Breast epithelium (tissue), 4 donors: Measurements from ENCODE around the gene NPAS4. TPM values are rescaled to one million over a fixed set of nuclear protein-coding genes. Genes with fewer than 3 reads are reported as not detected.
"Not testable (repeated sequence)": the region's sequence is repeated elsewhere in the genome, so short reads cannot be mapped to it uniquely, and the experiment has no call there.

Experiments used
- DNase-seq, 2 donors: peaks; one replicate each; pipeline ENCODE4 v3.0.0-alpha.2; 2019; ENCODE audit warnings: low spot score in 2 of 2
- H3K27ac ChIP-seq, 2 donors: fragments of 200-600 bp; sonication (generic) in 1 of 2; one replicate each; pipeline ENCODE4 v1.5.1; 2016 to 2019; ENCODE audit warnings: mild to moderate bottlenecking in 1 of 2
- H3K27me3 ChIP-seq, 2 donors: fragments of 200-600 bp; sonication (generic) in 1 of 2; one replicate each; pipeline versions ENCODE4 v1.5.1 to v1.6.0; 2017 to 2019; ENCODE audit warnings: control low read depth in 1 of 2, mild to moderate bottlenecking in 1 of 2
- H3K36me3 ChIP-seq: fragments of 200-600 bp; one replicate; pipeline ENCODE4 v1.5.1; 2019
- H3K4me1 ChIP-seq, 2 donors: fragments of 200-600 bp; sonication (generic); one replicate each; pipeline ENCODE4 v1.5.1; 2016 to 2019; ENCODE audit warnings: control low read depth in 1 of 2
- H3K4me3 ChIP-seq, 3 donors: fragments of 200-600 bp; sonication (generic); 1 replicate in 2 of 3; 2 replicates in 1 of 3; pipeline ENCODE4 v1.5.1; 2016 to 2019; ENCODE audit warnings: mild to moderate bottlenecking in 3 of 3, moderate library complexity in 2 of 3
- H3K9me3 ChIP-seq, 2 donors: fragments of 200-600 bp; sonication (generic) in 1 of 2; one replicate each; pipeline ENCODE4 v1.5.1; 2016 to 2019; ENCODE audit warnings: control low read depth in 1 of 2
- POLR2A ChIP-seq: fragments of 450-650 bp; IDR thresholded peaks from one replicate; pipeline ENCODE4 v1.6.1; 2016; ENCODE audit warnings: antibody characterized with exemption, mild to moderate bottlenecking, moderate library complexity
- POLR2AphosphoS5 ChIP-seq, 3 donors: sonication (generic); formaldehyde crosslinking; IDR thresholded peaks; one replicate each; pipeline ENCODE4 v1.6.1; 2017; ENCODE audit warnings: antibody characterized with exemption in 3 of 3
- intact Hi-C: fragments of 100-400 bp; cut with DNase I; formaldehyde crosslinking; loops from one replicate; pipeline ENCODE4 v1.15.1; 2023; ENCODE audit warnings: low total_unique reads
- total RNA-seq, 3 donors: library from RNA; depleted of rRNA; stranded (reverse); fragments of >200 nt; gene quantifications; one replicate each; pipeline ENCODE4 v1.1.0, GENCODE V29; 2016
- TF ChIP-seq, protein P1 (sequence below), 3 donors: fragments of 450-650 bp; IDR thresholded peaks; one replicate each; pipeline ENCODE4 v1.5.1; 2016 to 2017; ENCODE audit warnings: antibody characterized with exemption in 3 of 3, mild to moderate bottlenecking in 3 of 3, moderate library complexity in 3 of 3

The NPAS4 gene
- total RNA-seq, 3 donors from 2014 or later = not detected

- H3K9me3 ChIP-seq = no peaks in the 10 kb centered on the region
- H3K4me3 ChIP-seq = no peak overlapping the region
- H3K27me3 ChIP-seq = no peaks in the 10 kb centered on the region
- H3K27ac ChIP-seq = no peak overlapping the region
- intact Hi-C loops = no loop called here
- H3K36me3 ChIP-seq = no peaks in the 10 kb centered on the region
- no peak for TF ChIP-seq POLR2AphosphoS5 (IDR thresholded peaks at IDR 0.05)
- TF ChIP-seq, protein P1, sequence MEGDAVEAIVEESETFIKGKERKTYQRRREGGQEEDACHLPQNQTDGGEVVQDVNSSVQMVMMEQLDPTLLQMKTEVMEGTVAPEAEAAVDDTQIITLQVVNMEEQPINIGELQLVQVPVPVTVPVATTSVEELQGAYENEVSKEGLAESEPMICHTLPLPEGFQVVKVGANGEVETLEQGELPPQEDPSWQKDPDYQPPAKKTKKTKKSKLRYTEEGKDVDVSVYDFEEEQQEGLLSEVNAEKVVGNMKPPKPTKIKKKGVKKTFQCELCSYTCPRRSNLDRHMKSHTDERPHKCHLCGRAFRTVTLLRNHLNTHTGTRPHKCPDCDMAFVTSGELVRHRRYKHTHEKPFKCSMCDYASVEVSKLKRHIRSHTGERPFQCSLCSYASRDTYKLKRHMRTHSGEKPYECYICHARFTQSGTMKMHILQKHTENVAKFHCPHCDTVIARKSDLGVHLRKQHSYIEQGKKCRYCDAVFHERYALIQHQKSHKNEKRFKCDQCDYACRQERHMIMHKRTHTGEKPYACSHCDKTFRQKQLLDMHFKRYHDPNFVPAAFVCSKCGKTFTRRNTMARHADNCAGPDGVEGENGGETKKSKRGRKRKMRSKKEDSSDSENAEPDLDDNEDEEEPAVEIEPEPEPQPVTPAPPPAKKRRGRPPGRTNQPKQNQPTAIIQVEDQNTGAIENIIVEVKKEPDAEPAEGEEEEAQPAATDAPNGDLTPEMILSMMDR (IDR thresholded peaks at IDR 0.05) = peak; percentile 26 to 54 (median 50)
- H3K4me1 ChIP-seq = no peaks in the 10 kb centered on the region
- peak in 1 of 2 donors; percentile 72 for DNase-seq
Observed at GRCh38 chr11:66429983-66430602, 9.3 kb downstream of the NPAS4 start.

DNA sequence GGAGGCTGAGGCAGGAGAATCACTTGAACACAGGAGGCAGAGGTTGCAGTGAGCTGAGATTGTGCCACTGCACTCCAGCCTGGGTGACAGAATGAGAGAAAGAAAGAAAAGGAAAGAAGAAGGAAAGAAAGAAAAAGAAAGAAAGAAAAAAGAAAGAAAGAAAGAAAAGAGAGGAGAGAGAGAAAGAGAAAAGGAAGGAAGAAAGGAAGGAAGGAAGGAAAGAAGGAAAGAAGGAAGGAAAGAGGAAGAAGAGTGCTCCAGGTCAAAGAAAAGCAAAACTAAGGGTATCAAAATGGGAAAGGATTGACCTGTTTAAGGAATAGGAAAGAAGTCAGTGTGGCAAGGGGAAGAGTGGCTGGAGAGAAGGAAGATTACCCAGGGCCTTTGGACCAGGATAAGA lies 10.5 kb downstream of the NPAS4 start:
- H3K27ac ChIP-seq, H3K9me3 ChIP-seq, DNase-seq, H3K36me3 ChIP-seq, H3K27me3 ChIP-seq, intact Hi-C loops, H3K4me3 ChIP-seq, H3K4me1 ChIP-seq: not testable (repeated sequence)

- H3K9me3 ChIP-seq, H3K36me3 ChIP-seq, H3K27ac ChIP-seq, intact Hi-C loops, H3K4me3 ChIP-seq, DNase-seq, H3K27me3 ChIP-seq, H3K4me1 ChIP-seq: not testable (repeated sequence)
Observed at GRCh38 chr11:66431871-66432329, 11.1 kb downstream of the NPAS4 start.

GRCh38 chr11:66432597-66432996 lies 11.8 kb downstream of the NPAS4 start:
- Histone ChIP-seq H3K27me3 (no peaks in the 10 kb centered on the region), H3K36me3 (no peaks in the 10 kb centered on the region), H3K4me1 (no peaks in the 10 kb centered on the region), H3K4me3 (no peak overlapping the region), H3K9me3 (no peaks in the 10 kb centered on the region), H3K27ac (no peak overlapping the region)
- no peak for TF ChIP-seq POLR2AphosphoS5 (IDR thresholded peaks at IDR 0.05)
- TF ChIP-seq, protein P1 (IDR thresholded peaks at IDR 0.05) = no peak
- no peak for TF ChIP-seq POLR2A
- intact Hi-C loops = no loop called here
- DNase-seq = no peak

DNA sequence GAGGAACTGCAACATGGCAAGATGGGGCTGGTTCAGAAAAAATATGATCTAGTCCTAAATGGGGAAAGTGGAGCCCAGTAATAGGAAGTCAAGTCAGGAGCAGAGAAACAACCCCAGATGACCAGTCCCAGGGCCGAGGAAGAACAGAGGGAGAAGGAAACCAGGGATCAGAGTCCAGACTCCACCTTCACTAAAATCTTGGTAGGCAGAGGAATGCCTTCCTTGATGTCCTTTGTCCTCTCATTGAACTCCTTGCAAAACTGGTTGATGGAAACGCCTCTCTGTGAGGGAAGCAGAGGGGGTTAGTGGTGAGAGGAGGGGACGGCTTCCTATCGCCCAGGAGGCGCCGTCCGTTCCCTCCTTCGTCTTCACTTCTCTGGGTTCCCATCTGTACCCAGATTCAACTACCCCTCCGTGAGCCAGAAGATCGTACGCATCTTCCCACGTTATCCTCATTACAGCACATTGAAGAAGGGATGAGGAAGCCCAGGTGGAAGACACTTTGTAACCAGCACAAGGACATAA lies 17.2 kb downstream of the NPAS4 start:
- Histone ChIP-seq H3K4me1 (peaks cover 0 to 6% of the 10 kb centered on the region in 2 donors), H3K27ac (peak overlapping the region; percentile 86 to 90), H3K4me3 (peak overlapping the region; percentile 71 to 85 (median 73)), H3K36me3 (no peaks in the 10 kb centered on the region), H3K9me3 (peaks cover under 1% of the 10 kb centered on the region in 2 donors), H3K27me3 (no peaks in the 10 kb centered on the region)
- no peak for DNase-seq
- TF ChIP-seq POLR2AphosphoS5 (IDR thresholded peaks at IDR 0.05) = no peak
- TF ChIP-seq, protein P1 (IDR thresholded peaks at IDR 0.05) = no peak
- intact Hi-C loops = no loop called here

DNA sequence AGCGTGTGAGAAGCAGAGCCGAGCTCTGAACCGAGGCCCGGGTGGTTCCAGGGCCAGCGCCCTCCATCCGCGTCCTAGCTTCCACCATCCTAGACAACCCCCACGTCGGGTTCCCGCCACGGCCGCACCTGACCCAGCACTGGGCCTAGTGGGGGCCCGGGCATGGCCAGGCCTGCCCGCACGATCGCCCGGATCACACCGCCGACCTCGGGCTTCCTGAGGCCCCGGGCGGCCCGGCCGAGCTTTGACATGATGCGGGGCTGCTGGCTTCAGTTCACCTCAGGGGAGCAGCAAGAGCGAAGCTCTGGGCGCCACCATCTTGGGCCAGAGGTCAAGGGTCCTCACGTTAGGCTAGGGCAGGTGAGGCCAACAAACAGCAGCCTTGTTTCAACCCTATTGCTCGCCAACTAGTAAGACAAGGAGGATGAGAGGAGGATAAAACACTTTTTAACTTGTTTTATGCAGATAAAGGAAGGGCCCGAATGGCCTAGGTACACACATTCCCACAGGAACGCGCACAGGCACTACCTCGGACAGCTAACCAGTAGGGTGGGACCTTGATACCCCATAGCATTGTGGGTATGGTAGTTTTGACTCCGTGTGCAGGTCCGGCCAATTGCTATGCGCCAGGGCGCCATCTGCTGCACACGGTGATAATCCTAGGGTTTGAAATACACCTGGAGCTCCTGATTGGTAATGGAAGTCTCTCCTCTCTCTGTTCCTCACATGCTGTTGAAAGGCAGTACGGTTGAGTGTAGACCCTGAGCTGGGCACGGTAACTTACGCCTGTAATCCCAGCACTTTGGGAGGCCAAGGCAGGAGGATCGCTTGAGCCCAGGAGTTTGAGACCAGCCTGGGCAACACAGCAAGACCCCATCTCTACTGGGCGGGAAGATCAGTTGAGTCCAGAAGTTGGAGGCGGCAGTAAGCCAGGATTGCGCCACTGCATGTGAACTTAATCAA lies 17.9 kb downstream of the NPAS4 start, which contains the start of gene MRPL11:
Gene MRPL11 (minus strand): TSS at position 345 of the 963 bp plus-strand sequence. CDS start 94 bp downstream, at position 251.
- H3K27me3 ChIP-seq = no peaks in the 10 kb centered on the region
- no peaks in the 10 kb centered on the region for H3K36me3 ChIP-seq
- intact Hi-C loops = no loop called here
- H3K9me3 ChIP-seq = peaks cover 5 to 7% of the 10 kb centered on the region in 2 donors
- peak within 1 kb of the TSS; percentile 71 to 85 (median 73) for H3K4me3 ChIP-seq
- peak; percentile 80 to 84 for DNase-seq
- peaks cover 0 to 6% of the 10 kb centered on the region in 2 donors for H3K4me1 ChIP-seq
- H3K27ac ChIP-seq = peak within 1 kb of the TSS; percentile 86 to 90
- TF ChIP-seq, protein P1 (IDR thresholded peaks at IDR 0.05) = peak in 2 of 3 donors; percentile 17 to 47
- TF ChIP-seq POLR2AphosphoS5 (IDR thresholded peaks at IDR 0.05) = peak; percentile 13 to 78 (median 68)
- no peak for TF ChIP-seq POLR2A

DNA sequence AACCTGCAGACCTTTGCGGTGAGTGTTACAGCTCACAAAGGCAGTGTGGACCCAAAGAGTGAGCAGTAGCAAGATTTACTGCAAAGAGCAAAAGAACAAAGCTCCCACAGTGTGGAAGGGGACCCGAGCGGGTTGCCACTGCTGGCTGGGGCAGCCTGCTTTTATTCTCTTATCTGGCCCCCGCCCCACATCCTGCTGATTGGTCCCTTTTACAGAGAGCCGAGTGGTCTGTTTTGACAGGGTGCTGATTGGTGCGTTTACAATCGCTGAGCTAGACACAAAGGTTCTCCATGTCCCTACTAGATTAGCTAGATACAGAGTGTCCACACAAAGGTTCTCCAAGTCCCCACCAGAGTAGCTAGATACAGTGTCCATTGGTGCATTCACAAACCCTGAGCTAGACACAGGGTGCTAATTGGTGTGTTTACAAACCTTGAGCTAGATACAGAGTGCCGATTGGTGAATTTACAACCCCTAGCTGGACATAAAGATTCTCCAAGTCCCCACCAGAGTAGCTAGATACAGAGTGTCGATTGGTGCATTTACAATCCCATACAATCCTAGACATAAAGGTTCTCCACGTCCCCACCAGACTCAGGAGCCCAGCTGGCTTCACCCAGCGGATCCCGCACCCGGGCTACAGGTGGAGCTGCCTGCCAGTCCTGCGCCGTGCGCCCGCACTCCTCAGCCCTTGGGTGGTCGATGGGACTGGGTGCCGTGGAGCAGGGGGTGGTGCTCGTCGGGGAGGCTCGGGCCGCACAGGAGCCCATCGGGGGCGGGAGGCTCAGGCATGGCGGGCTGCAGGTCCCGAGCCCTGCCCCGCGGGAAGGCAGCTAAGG lies 19.5 kb downstream of the NPAS4 start:
- H3K4me3 ChIP-seq, H3K36me3 ChIP-seq, H3K27ac ChIP-seq, intact Hi-C loops, H3K9me3 ChIP-seq, DNase-seq, H3K27me3 ChIP-seq, H3K4me1 ChIP-seq: not testable (repeated sequence)

GRCh38 chr11:66440940-66441282 lies 20.1 kb downstream of the NPAS4 start:
- H3K4me3 ChIP-seq, H3K36me3 ChIP-seq, H3K4me1 ChIP-seq, intact Hi-C loops, DNase-seq, H3K27ac ChIP-seq, H3K27me3 ChIP-seq, H3K9me3 ChIP-seq: not testable (repeated sequence)
